ENCODE results near the gene KRTAP12-2.
"Not testable (repeated sequence)": the region's sequence is repeated elsewhere in the genome, so short reads cannot be mapped to it uniquely, and the experiment has no call there.

The KRTAP12-2 gene

GRCh38 chr21:44702111-44702972 lies 35.6 kb upstream of the KRTAP12-2 start:
- DNase-seq: no peak

DNA sequence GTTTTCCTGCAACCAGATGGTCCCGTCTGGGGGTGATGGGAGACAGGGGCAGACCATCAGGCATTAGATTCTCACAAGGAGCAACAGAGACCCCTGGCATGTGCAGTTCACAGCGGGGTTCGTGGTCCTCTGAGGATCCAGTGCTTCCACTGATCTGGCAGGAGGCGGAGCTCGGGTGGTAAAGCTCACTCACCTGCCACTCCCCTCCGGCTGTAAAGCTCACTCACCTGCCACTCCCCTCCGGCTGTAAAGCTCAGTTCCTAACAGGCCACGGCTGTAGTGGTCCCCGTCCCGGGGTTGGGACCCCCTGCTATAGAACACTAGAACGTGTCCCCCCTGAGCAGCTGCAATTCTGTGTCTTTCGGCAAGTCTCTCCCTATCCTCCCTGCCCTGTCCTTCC lies 34.8 kb upstream of the KRTAP12-2 start:
- DNase-seq: no peak

GRCh38 chr21:44701023-44701400 lies 34.3 kb upstream of the KRTAP12-2 start:
- DNase-seq: no peak

- no peak for DNase-seq
Measured at GRCh38 chr21:44700101-44701022, 33.6 kb upstream of the KRTAP12-2 start.

GRCh38 chr21:44699502-44700001 lies 32.8 kb upstream of the KRTAP12-2 start:
- no peak for DNase-seq

- no peak for DNase-seq
Measured at GRCh38 chr21:44697811-44698734, 31.3 kb upstream of the KRTAP12-2 start.

- DNase-seq: not testable (repeated sequence)
Measured at GRCh38 chr21:44697172-44697810, 30.6 kb upstream of the KRTAP12-2 start, which contains the start of gene KRTAP10-12. TSS of gene KRTAP10-12 (plus strand) at chr21:44697172. CDS start at chr21:44697202, 30 bp downstream.

- no peak for DNase-seq
Measured at GRCh38 chr21:44696572-44696971, 29.8 kb upstream of the KRTAP12-2 start.

DNA sequence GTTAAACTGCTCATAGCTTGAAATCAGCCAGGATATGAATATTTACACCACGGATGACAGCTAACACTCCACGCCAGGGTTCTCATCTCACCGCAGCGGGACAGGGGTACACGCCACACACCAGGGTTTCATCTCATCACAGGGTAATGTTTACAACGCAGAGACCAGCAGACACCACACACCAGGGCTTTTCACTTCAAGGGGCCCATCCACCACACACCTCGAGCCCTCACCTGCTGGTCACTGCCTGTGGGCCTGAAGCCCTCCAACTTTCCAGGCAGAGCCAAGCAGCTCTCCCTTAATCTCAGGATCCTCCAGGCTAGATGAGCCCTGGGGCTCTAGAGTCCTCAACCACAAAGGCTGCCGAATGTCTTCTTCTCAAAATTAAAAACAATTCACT lies 28.9 kb upstream of the KRTAP12-2 start:
- DNase-seq: no peak

DNA sequence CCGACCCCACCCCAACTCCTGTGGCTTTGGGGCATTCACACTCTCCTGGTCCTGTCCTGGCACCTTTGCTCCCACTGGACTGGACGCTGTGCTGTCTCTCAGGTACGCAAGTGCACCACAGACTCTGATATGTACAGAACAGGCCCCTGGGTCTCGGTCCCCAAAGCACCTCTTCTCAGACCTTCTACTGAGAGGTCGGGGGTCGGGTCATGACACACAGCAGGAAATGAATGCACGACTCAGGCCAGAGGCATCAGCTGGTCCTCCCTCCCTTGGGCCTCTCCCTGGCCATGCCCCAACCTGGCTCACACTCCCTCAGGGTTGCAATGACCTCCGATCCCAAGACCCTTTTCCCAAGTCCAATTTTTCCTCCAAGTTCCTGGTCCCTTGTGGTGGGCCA lies 28.5 kb upstream of the KRTAP12-2 start:
- no peak for DNase-seq

GRCh38 chr21:44694776-44695175 lies 28.0 kb upstream of the KRTAP12-2 start:
- DNase-seq: no peak

GRCh38 chr21:44692798-44693512 lies 26.2 kb upstream of the KRTAP12-2 start:
- DNase-seq: no peak

GRCh38 chr21:44691686-44692085 lies 25.0 kb upstream of the KRTAP12-2 start:
- no peak for DNase-seq

GRCh38 chr21:44689740-44690139 lies 23.0 kb upstream of the KRTAP12-2 start:
- DNase-seq: not testable (repeated sequence)

- no peak for DNase-seq
Measured at GRCh38 chr21:44687671-44688070, 20.9 kb upstream of the KRTAP12-2 start.

DNA sequence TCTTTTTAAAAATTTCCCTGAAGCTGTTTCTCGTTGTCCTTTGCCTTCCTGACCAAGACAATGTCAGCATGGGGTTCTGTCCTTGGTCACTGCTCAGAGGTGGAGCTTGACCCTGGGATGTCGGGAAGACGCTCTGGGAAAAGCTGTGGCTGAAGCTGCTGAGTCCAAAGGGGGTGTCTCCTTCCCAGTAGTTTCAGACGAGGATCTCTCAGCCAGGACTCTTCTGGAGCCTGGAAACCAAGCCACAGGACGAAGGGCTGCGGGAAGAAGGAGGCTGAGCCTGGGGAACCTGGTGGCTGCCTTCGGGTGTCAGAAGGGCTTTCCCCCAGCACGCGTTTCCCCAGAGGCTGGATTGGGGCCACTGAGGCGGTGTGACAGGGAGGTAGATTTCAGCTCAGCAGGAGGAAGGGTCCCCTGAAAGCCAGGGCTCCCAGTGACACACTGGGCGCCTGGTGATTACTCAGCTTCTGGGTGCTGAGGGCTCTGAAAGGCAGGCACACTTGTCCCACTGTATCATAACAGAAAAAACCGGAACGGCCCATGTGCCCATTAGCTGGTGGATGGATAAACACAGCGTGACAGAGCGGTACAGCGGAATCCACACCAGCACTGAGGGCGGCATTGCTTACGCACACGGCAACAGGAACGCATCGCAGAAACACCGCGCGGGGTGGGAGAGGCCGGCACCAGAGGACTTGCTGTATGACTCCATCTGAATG lies 20.3 kb upstream of the KRTAP12-2 start:
- no peak for DNase-seq

GRCh38 chr21:44686000-44686781 lies 19.5 kb upstream of the KRTAP12-2 start:
- no peak for DNase-seq

DNA sequence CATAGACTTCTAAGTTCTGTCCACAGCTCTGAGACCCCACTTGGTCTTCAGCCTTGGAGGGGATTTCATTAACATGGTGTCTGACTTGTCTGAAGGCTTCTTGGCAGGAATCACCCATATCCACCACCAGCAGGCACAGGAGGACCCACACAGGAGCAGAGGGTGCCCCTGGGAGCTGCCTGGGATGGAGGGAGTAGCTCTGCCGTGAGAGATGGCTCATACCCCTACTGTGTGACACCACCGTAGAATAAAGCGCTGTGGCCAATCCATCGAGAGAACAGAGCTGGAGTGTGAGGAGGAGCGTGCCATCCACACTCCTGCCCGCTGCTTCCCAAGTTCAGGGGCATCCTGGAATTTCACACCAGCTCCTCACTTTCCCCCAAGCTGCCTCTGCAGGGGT lies 18.3 kb upstream of the KRTAP12-2 start:
- not testable (repeated sequence) for DNase-seq

DNA sequence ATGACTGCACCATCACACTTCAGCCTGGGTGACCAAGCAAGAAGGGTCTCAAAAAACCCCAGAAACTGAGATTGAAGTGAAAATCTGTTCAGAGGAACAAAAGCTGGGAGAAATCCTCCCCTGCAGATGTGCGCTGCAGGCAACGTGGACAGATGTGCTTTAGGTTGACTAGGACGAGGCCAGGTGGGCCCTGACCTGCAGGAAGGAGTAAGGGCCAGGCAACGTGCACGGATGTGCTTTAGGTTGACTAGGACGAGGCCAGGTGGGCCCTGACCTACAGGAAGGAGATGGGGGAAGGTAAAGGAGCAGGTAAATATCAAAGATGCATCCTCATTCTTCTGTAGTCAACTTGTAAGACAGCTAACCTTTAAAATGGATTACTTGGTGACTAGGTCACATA lies 17.8 kb upstream of the KRTAP12-2 start:
- DNase-seq: no peak

Data from T-helper 2 cell (primary cell).